Fibroblast of lung (primary cell): ENCODE measurements around the gene LDLRAD4. TPM values are rescaled to one million over a fixed set of nuclear protein-coding genes. Genes with fewer than 3 reads are reported as not detected.

ENCODE experiments used
- DNase-seq, 2 donors: peaks; one replicate each; pipeline versions ENCODE4 v3.0.0 to v3.0.0-alpha.2; 2010; ENCODE audit warnings: low read depth in 2 of 2
- H2AFZ ChIP-seq: 2 replicates; pipeline ENCODE4 v1.5.1; 2012; ENCODE audit warnings: low read length, control low read depth, inconsistent platforms
- H3K27ac ChIP-seq: 2 replicates; pipeline ENCODE4 v1.5.1; 2011; ENCODE audit warnings: low read length, control low read depth; ENCODE audit not compliant: insufficient read depth
- H3K27me3 ChIP-seq: 2 replicates; pipeline ENCODE4 v1.5.1; 2011; ENCODE audit warnings: mild to moderate bottlenecking, low read length; ENCODE audit not compliant: control insufficient read depth, insufficient read depth
- H3K36me3 ChIP-seq: 2 replicates; pipeline ENCODE4 v1.5.1; 2011; ENCODE audit warnings: low read length; ENCODE audit not compliant: control insufficient read depth, insufficient read depth
- H3K4me1 ChIP-seq: 2 replicates; pipeline ENCODE4 v1.5.1; 2011; ENCODE audit warnings: low read length; ENCODE audit not compliant: control insufficient read depth, insufficient read depth; ENCODE audit errors: extremely low read depth
- H3K4me2 ChIP-seq: 2 replicates; pipeline ENCODE4 v1.5.1; 2011; ENCODE audit warnings: low read length, control low read depth; ENCODE audit not compliant: insufficient read depth; ENCODE audit errors: extremely low read depth
- H3K4me3 ChIP-seq, 4 experiments: fragments of 200-600 bp in 1 of 4; sonication (generic) in 1 of 4; replicated peaks in 1 of 4; 2 replicates each; pipeline ENCODE4 v1.5.1; 2011 to 2016; ENCODE audit warnings: low read length in 4 of 4, low read depth in 3 of 4, mild to moderate bottlenecking in 3 of 4, control low read depth in 2 of 4, inconsistent platforms in 1 of 4, mixed read lengths in 1 of 4; ENCODE audit not compliant: insufficient read depth in 1 of 4; ENCODE audit errors: control extremely low read depth in 1 of 4
- H3K79me2 ChIP-seq: 2 replicates; pipeline ENCODE4 v1.5.1; 2012; ENCODE audit warnings: mild to moderate bottlenecking, low read length, inconsistent platforms; ENCODE audit not compliant: control insufficient read depth, insufficient read depth
- H3K9ac ChIP-seq: 2 replicates; pipeline ENCODE4 v1.5.1; 2011; ENCODE audit warnings: mild to moderate bottlenecking, low read length, control low read depth; ENCODE audit not compliant: insufficient read depth
- H3K9me3 ChIP-seq: 2 replicates; pipeline ENCODE4 v1.5.1; 2012; ENCODE audit warnings: low read depth, low read length; ENCODE audit not compliant: control insufficient read depth, insufficient read depth
- H4K20me1 ChIP-seq: 2 replicates; pipeline ENCODE4 v1.5.1; 2011; ENCODE audit warnings: low read length; ENCODE audit not compliant: control insufficient read depth, insufficient read depth; ENCODE audit errors: extremely low read depth
- EZH2 ChIP-seq: IDR thresholded peaks from 2 replicates; pipeline ENCODE4 v1.5.1; 2012; ENCODE audit warnings: low read length, control low read depth, mild to moderate bottlenecking; ENCODE audit errors: missing control alignments
- polyA plus RNA-seq, 2 donors: library from polyadenylated mRNA; depleted of rRNA in 1 of 2; stranded (reverse) in 1 of 2; unstranded in 1 of 2; fragments of >200 nt; gene quantifications; 2 replicates each; pipeline ENCODE4 v1.2.1, GENCODE V29; 2011 to 2012; ENCODE audit warnings: missing spikeins in 1 of 2
- total RNA-seq: library from RNA; depleted of rRNA; stranded (reverse); fragments of >200 nt; gene quantifications from 2 replicates; pipeline ENCODE4 v1.2.1, GENCODE V29; 2014
- TF ChIP-seq, protein P1 (sequence below), 2 donors: IDR thresholded peaks in 1 of 2; conservative IDR thresholded peaks in 1 of 2; 1 replicate in 1 of 2; 2 replicates in 1 of 2; pipeline ENCODE4 v1.5.1; 2011 to 2012; ENCODE audit warnings: low read length in 2 of 2, control low read depth in 1 of 2, inconsistent platforms in 1 of 2, low read depth in 1 of 2, mild to moderate bottlenecking in 1 of 2

LDLRAD4 gene
- total and polyA plus RNA-seq, 2 donors (not counting 1 experiment from before 2014, with no cell fraction given), result not detected

DNA sequence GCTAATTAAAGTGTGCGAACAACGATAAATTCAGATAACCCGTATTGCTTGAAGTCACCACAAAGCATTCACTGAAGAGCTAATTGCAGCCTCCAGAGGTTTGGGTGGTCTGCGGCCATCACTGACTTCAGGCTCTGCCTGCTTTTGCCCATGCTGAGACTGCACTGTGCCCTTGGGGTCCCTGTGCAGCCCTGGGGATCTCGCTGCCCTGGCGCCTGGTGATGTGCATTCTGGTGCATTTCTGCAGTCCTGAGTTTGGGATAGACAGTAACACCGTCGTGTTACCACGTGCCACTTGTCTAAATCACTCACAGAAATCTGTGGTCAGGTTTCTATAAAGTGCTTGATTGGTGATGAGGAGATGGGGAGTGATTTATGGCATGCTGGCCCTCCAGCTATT, 27.6 kb downstream of the LDLRAD4 start:
- H3K4me3 ChIP-seq, result no peak overlapping the region
- H2AFZ ChIP-seq, result no peak overlapping the region
- TF ChIP-seq EZH2, result no peak
- TF ChIP-seq, protein P1, sequence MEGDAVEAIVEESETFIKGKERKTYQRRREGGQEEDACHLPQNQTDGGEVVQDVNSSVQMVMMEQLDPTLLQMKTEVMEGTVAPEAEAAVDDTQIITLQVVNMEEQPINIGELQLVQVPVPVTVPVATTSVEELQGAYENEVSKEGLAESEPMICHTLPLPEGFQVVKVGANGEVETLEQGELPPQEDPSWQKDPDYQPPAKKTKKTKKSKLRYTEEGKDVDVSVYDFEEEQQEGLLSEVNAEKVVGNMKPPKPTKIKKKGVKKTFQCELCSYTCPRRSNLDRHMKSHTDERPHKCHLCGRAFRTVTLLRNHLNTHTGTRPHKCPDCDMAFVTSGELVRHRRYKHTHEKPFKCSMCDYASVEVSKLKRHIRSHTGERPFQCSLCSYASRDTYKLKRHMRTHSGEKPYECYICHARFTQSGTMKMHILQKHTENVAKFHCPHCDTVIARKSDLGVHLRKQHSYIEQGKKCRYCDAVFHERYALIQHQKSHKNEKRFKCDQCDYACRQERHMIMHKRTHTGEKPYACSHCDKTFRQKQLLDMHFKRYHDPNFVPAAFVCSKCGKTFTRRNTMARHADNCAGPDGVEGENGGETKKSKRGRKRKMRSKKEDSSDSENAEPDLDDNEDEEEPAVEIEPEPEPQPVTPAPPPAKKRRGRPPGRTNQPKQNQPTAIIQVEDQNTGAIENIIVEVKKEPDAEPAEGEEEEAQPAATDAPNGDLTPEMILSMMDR (conservative IDR thresholded peaks at IDR 0.05 in 1 of 2, IDR thresholded peaks at IDR 0.05 in 1 of 2; ENCODE audit: low read depth in 1 of 2, low read length in 2 of 2), result no peak
- no peaks in the 10 kb centered on the region for H3K36me3 ChIP-seq
- H3K4me1 ChIP-seq, result no peaks in the 10 kb centered on the region
- no peaks in the 10 kb centered on the region for H4K20me1 ChIP-seq
- H3K27ac ChIP-seq, result no peak overlapping the region
- H3K27me3 ChIP-seq, result no peaks in the 10 kb centered on the region
- H3K79me2 ChIP-seq, result no peaks in the 10 kb centered on the region
- DNase-seq, result no peak
- no peaks in the 10 kb centered on the region for H3K9me3 ChIP-seq
- no peak overlapping the region for H3K9ac ChIP-seq
- no peak overlapping the region for H3K4me2 ChIP-seq

DNA sequence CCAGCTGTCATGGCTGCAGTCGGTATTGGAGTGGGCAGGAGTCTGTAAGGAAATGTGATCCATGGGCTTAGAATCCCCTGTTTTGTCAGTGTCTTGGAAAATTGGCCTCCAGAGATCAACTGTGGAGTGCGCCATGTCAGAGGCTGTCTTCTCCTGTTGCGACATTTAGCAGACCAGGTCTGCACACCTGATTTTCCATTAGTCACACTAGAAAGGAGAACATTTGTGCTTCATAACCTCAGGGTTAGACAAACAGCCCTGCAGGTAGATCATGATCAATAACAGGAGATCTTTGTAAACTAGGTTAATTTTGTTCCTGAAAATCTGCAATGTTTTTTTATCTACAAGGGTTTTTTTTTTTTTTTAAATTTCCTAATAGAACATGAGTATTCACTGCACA, 28.0 kb downstream of the LDLRAD4 start:
- no peak overlapping the region for H3K4me2 ChIP-seq
- no peaks in the 10 kb centered on the region for H3K4me1 ChIP-seq
- no peaks in the 10 kb centered on the region for H3K27me3 ChIP-seq
- H3K36me3 ChIP-seq, result no peaks in the 10 kb centered on the region
- H2AFZ ChIP-seq, result no peak overlapping the region
- no peak overlapping the region for H3K27ac ChIP-seq
- no peak overlapping the region for H3K9ac ChIP-seq
- H3K4me3 ChIP-seq, result no peak overlapping the region
- TF ChIP-seq, protein P1 (conservative IDR thresholded peaks at IDR 0.05 in 1 of 2, IDR thresholded peaks at IDR 0.05 in 1 of 2; ENCODE audit: low read depth in 1 of 2, low read length in 2 of 2), result no peak
- TF ChIP-seq EZH2, result no peak
- no peaks in the 10 kb centered on the region for H3K9me3 ChIP-seq
- no peaks in the 10 kb centered on the region for H4K20me1 ChIP-seq
- no peaks in the 10 kb centered on the region for H3K79me2 ChIP-seq
- no peak for DNase-seq

DNA sequence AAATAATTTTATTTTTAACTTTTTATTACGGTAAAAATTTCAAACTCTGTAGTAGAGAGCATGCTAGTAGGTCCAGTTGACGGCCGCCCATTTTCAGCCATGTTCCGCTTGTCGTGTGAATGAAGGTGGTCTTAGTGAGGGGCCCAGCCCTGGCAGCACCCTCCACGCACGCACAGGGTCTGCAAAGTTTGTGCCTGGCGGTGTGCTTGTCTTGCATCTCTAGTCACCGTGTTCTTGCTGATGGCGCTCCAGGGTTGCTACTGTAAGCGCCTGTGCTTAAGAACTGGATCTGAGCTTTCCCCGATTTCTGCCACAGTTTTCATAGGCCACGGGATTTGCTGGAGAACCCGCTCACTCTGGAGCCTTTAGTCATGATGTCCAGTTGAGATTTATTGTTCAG, 28.9 kb downstream of the LDLRAD4 start:
- Histone ChIP-seq H3K27ac (no peak overlapping the region), H3K9me3 (no peaks in the 10 kb centered on the region), H3K9ac (no peak overlapping the region), H3K4me3 (no peak overlapping the region), H2AFZ (no peak overlapping the region), H3K4me1 (no peaks in the 10 kb centered on the region), H3K4me2 (no peak overlapping the region), H3K79me2 (no peaks in the 10 kb centered on the region), H4K20me1 (no peaks in the 10 kb centered on the region), H3K36me3 (no peaks in the 10 kb centered on the region), H3K27me3 (no peaks in the 10 kb centered on the region)
- DNase-seq, result no peak
- no peak for TF ChIP-seq EZH2
- TF ChIP-seq, protein P1 (conservative IDR thresholded peaks at IDR 0.05 in 1 of 2, IDR thresholded peaks at IDR 0.05 in 1 of 2; ENCODE audit: low read depth in 1 of 2, low read length in 2 of 2), result no peak
